GM23248 (cell line): ENCODE results near the gene CASKIN1. TPM values are rescaled to one million over a fixed set of nuclear protein-coding genes. Genes with fewer than 3 reads are reported as not detected.
"Not testable (repeated sequence)": the region's sequence is repeated elsewhere in the genome, so short reads cannot be mapped to it uniquely, and the experiment has no call there.

Experiments
- DNase-seq: peaks from one replicate; pipeline ENCODE4 v3.0.0-alpha.2; 2015
- H2AFZ ChIP-seq: fragments of 200-600 bp; sonication (generic); 2 replicates; pipeline ENCODE4 v1.6.1; 2016; ENCODE audit warnings: antibody characterized with exemption
- H3F3A ChIP-seq: fragments of 200-600 bp; sonication (generic); 2 replicates; pipeline ENCODE4 v1.6.1; 2016; ENCODE audit warnings: mild to moderate bottlenecking, antibody characterized with exemption, mixed run types; ENCODE audit not compliant: insufficient read depth
- H3K27ac ChIP-seq: fragments of 200-600 bp; sonication (generic); 2 replicates; pipeline ENCODE4 v1.5.1; 2016; ENCODE audit warnings: mild to moderate bottlenecking
- H3K27me3 ChIP-seq: fragments of 200-600 bp; sonication (generic); replicated peaks from 2 replicates; pipeline ENCODE4 v1.6.1; 2016; ENCODE audit warnings: mild to moderate bottlenecking; ENCODE audit not compliant: insufficient read depth
- H3K36me3 ChIP-seq: fragments of 200-600 bp; sonication (generic); 2 replicates; pipeline ENCODE4 v1.6.1; 2016; ENCODE audit warnings: low read depth, mild to moderate bottlenecking
- H3K4me1 ChIP-seq: fragments of 200-600 bp; sonication (generic); 2 replicates; pipeline ENCODE4 v1.6.1; 2016; ENCODE audit warnings: mild to moderate bottlenecking; ENCODE audit not compliant: insufficient read depth
- H3K4me2 ChIP-seq: fragments of 200-600 bp; sonication (generic); one replicate; pipeline ENCODE4 v1.6.1; 2016; ENCODE audit warnings: mild to moderate bottlenecking; ENCODE audit not compliant: unreplicated experiment
- H3K4me3 ChIP-seq: fragments of 200-600 bp; sonication (generic); 2 replicates; pipeline ENCODE4 v1.5.1; 2016; ENCODE audit warnings: mild to moderate bottlenecking
- H3K79me2 ChIP-seq: fragments of 200-600 bp; sonication (generic); 2 replicates; pipeline ENCODE4 v1.6.1; 2016; ENCODE audit warnings: mild to moderate bottlenecking; ENCODE audit not compliant: insufficient read depth
- H3K9ac ChIP-seq: fragments of 200-600 bp; sonication (generic); 2 replicates; pipeline ENCODE4 v1.6.1; 2016; ENCODE audit warnings: mild to moderate bottlenecking
- H3K9me2 ChIP-seq: fragments of 200-600 bp; sonication (generic); 2 replicates; pipeline ENCODE4 v1.6.1; 2016; ENCODE audit warnings: mixed run types, mild to moderate bottlenecking, moderate library complexity; ENCODE audit not compliant: insufficient read depth
- H3K9me3 ChIP-seq: fragments of 200-600 bp; sonication (generic); one replicate; pipeline ENCODE4 v1.6.1; 2017; ENCODE audit warnings: low read depth
- H4K20me1 ChIP-seq: fragments of 200-600 bp; sonication (generic); 2 replicates; pipeline ENCODE4 v1.6.0; 2016; ENCODE audit not compliant: insufficient read depth
- EZH2 ChIP-seq: fragments of 200-600 bp; sonication (generic); IDR thresholded peaks from 2 replicates; pipeline ENCODE4 v1.6.1; 2018; ENCODE audit warnings: antibody characterized with exemption, mild to moderate bottlenecking; ENCODE audit not compliant: insufficient read depth, poor library complexity, severe bottlenecking
- EZH2phosphoT487 ChIP-seq: fragments of 200-600 bp; sonication (generic); IDR thresholded peaks from 2 replicates; pipeline ENCODE4 v1.6.1; 2018; ENCODE audit warnings: antibody characterized with exemption, moderate library complexity, mild to moderate bottlenecking, low read depth; ENCODE audit not compliant: insufficient read depth
- WGBS, 2 experiments: methylation state at CpG; one replicate each; pipeline ENCODE4 v1.1.6; 2015 to 2017; ENCODE audit warnings: low lambda C conversion rate in 2 of 2, low coverage in 1 of 2; ENCODE audit errors: missing lambda C conversion rate in 2 of 2; 5-methylcytosine and 5-hydroxymethylcytosine counted together
- in situ Hi-C: fragments of 300-500 bp; cut with MboI; formaldehyde crosslinking; loops from 2 replicates; pipeline ENCODE4 v1.15.0; 2020
- polyA plus RNA-seq: library from polyadenylated mRNA; unstranded; fragments of >200 nt; fragmentation: Nextera tagmentation; extraction: Ambion mirVana; gene quantifications from 2 replicates; pipeline ENCODE4 v1.2.1, GENCODE V29; 2016
- total RNA-seq: library from RNA; depleted of rRNA; stranded (reverse); fragments of >200 nt; shearing (Covaris generic); gene quantifications from 2 replicates; pipeline ENCODE4 v1.2.3, GENCODE V29; 2014

Gene CASKIN1
- total and polyA plus RNA-seq, 2 experiments from 2014 or later: not detected

DNA sequence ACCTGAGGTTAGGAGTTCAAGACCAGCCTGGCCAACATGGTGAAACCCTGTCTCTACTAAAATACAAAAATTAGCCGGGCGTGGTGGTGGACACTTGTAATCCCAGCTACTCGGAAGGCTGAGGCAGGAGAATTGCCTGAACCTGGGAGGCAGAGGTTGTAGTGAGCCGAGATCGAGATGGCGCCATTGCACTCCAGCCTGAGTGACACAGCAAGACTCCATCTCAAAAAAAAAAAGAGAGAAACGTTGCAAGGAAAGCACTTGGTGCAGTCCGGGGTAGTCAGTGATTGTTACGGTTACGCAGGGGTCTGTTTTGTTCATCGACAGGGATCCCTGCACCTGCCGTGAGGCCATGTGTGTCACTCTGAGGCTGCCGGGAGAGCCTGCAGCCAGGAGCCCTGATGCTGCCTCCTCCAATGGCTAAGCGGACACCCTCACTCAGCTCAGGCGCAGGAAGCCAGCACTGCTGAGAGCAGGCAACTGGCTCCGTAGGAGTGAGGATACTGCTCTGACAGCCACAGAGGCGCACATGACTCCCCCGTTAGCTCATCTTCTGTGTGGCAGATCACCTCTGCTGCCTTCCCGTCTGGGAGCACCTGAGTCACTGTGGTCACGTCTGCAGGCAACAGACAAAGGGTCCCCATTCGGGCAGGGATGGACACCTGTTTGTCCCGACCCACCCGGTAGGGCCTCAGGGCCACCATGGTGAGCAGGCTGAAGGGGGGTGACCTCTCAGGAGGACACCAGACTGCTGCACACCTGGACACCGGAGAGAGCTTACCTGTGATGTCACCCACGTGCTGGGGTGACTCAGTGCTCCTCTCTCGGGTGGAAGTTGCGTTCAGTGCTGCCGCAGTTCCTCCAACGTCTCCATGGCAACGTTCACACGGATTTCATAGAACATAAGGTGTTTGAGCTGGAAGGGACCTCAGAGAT lies 53.2 kb downstream of the CASKIN1 start:
- H3K4me2 ChIP-seq: no peak overlapping the region
- H3K9ac ChIP-seq: no peak overlapping the region
- TF ChIP-seq EZH2 (no peak), EZH2phosphoT487 (no peak)
- no peaks in the 10 kb centered on the region for H3K36me3 ChIP-seq
- H3K27me3 ChIP-seq: no peaks in the 10 kb centered on the region
- peaks cover 10% of the 10 kb centered on the region; the same call in 1 of the 2 replicates for H3F3A ChIP-seq
- no peaks in the 10 kb centered on the region for H3K9me3 ChIP-seq
- H3K79me2 ChIP-seq: no peaks in the 10 kb centered on the region
- no peaks in the 10 kb centered on the region for H4K20me1 ChIP-seq
- H3K4me3 ChIP-seq: no peak overlapping the region
- H3K27ac ChIP-seq: no peak overlapping the region
- no peaks in the 10 kb centered on the region for H3K4me1 ChIP-seq
- no peaks in the 10 kb centered on the region for H3K9me2 ChIP-seq
- 65 to 68% methylated on average over 31 of the region's 31 CpGs for WGBS, 2 experiments
- in situ Hi-C loops: loop anchor here (10.0 kb wide), 1 partner anchor 118 kb away; the partner anchor contains the start of gene NHERF2
- no peak for DNase-seq
- H2AFZ ChIP-seq: no peak overlapping the region

DNA sequence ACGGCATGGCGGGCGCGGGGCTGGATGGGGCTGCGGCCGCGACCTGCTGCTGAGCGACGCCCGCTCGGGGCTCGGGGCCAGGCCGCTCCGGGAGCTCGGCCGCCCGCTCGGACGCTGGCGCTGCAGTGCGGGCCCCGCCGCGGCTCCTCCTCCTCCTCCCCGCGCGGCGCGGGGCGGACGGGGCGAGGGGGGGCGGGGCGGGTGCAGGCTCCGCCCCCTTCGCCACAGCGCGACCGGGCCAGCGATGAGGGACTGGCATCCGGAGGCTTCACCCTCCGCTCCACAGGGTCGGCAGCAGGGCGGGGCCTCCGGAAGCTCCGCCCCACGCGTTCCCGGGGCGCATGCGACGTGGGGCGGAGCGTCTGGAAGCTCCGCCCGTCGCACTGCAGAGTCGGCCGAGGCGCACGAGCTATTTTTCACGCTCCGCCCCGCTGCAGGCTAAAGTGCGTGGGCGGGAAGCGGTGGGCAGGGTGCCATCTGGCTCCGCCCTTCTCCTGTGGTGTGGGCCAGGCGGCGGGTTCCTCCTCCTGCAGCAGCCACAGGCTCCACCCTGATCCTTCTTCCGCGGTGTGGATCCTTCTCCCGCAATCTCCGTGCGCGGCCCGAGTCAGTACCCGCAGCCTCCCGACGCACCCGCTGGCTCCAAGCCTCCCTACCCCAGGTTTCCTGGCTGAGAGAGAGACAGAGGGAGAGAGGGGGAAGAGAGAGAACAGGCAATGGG lies 60.5 kb downstream of the CASKIN1 start, which contains the start of gene PKD1:
Gene PKD1 (minus strand): TSS at position 129 of the 721 bp plus-strand sequence. CDS start 209 bp downstream, outside the sequence.
- in situ Hi-C loops, H3K27me3 ChIP-seq, H3K9me3 ChIP-seq, H4K20me1 ChIP-seq, H3K4me1 ChIP-seq, H3K9me2 ChIP-seq, H3F3A ChIP-seq, H3K36me3 ChIP-seq: not testable (repeated sequence)
- 0% methylated on average over 16 to 30 of the region's 81 CpGs for WGBS, 2 experiments
- H3K27ac ChIP-seq: peak within 1 kb of the TSS; percentile 67
- peak; percentile 93 for DNase-seq
- H3K79me2 ChIP-seq: peaks cover 36% of the 10 kb centered on the region
- H3K4me2 ChIP-seq: peak within 1 kb of the TSS; percentile 67
- peak within 1 kb of the TSS; percentile 90 for H3K9ac ChIP-seq
- H2AFZ ChIP-seq: peak within 1 kb of the TSS; percentile 84
- H3K4me3 ChIP-seq: peak within 1 kb of the TSS; percentile 78

GRCh38 chr16:2135071-2135470 lies 61.3 kb downstream of the CASKIN1 start:
- Histone ChIP-seq H3K27ac (peak overlapping the region; percentile 67), H3K9ac (peak overlapping the region; percentile 90), H3K79me2 (peaks cover 44% of the 10 kb centered on the region), H3K4me3 (peak overlapping the region; percentile 78)
- H3K4me2 ChIP-seq, H3K4me1 ChIP-seq, H3K36me3 ChIP-seq, H3F3A ChIP-seq, H3K9me2 ChIP-seq, H4K20me1 ChIP-seq, in situ Hi-C loops, H3K9me3 ChIP-seq, H2AFZ ChIP-seq, H3K27me3 ChIP-seq: not testable (repeated sequence)
- DNase-seq: peak; percentile 51
- 1% methylated on average over 20 of the region's 42 CpGs; no CpG with 5 or more reads in 1 of the 2 experiments for WGBS, 2 experiments

- H3F3A ChIP-seq, H4K20me1 ChIP-seq, H3K27me3 ChIP-seq, H3K9me3 ChIP-seq, H3K9me2 ChIP-seq, in situ Hi-C loops, H3K4me1 ChIP-seq, H3K36me3 ChIP-seq, H2AFZ ChIP-seq: not testable (repeated sequence)
- 3 to 13% methylated on average over 5 to 7 of the region's 12 CpGs for WGBS, 2 experiments
- H3K27ac ChIP-seq: peak overlapping the region; percentile 76
- peak overlapping the region; percentile 88 for H3K4me2 ChIP-seq
- DNase-seq: peak; percentile 37
- H3K4me3 ChIP-seq: peak overlapping the region; percentile 74
- H3K79me2 ChIP-seq: peaks cover 57% of the 10 kb centered on the region
- peak overlapping the region; percentile 83 for H3K9ac ChIP-seq
These were observed 62.6 kb downstream of the CASKIN1 start for GRCh38 chr16:2133797-2134196.

DNA sequence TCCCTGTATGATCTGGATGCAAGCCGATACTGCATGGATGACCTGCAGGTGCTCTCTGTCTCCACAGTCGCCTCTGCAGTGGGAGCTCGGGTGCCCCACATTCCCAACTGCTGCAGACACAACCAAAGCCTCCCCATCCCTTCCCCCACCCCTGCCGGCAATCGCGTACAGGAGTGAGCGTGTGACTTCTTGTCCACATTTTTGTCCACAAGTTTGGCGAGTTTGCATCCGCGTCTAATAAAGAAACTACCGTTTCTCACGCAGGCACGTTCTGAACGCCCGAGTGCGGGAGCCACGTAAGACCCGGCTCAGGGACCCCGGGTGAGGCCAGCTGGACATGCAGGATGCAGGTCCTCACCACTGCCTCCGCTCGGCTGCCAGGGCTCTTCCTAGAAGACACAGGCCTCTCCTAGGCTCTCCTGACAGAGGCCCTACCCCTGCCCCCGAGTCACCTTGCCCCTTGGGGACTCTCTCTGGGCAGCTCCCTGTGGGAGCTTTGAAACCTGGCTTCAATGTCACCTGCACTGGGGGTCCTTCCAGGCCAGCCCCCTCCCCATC lies 66.4 kb downstream of the CASKIN1 start:
- H3K27me3 ChIP-seq, H3K4me3 ChIP-seq, H3K36me3 ChIP-seq, in situ Hi-C loops, H3K4me2 ChIP-seq, H3K9me2 ChIP-seq, H4K20me1 ChIP-seq, H2AFZ ChIP-seq, H3K9me3 ChIP-seq: not testable (repeated sequence)
- Histone ChIP-seq H3K4me1 (peaks cover 35% of the 10 kb centered on the region), H3K79me2 (peaks cover 88% of the 10 kb centered on the region), H3K9ac (peak overlapping the region; percentile 42; the same call in 1 of the 2 replicates), H3K27ac (peak overlapping the region; percentile 73; the same call in 1 of the 2 replicates), H3F3A (peaks cover 12% of the 10 kb centered on the region; the same call in 1 of the 2 replicates)
- 47% methylated on average over 20 to 21 of the region's 22 CpGs for whole genome bisulfite sequencing, 2 experiments
- peak; percentile 26 for DNase-seq

GRCh38 chr16:2129251-2129650 lies 67.2 kb downstream of the CASKIN1 start:
- Histone ChIP-seq H3K4me1 (peaks cover 38% of the 10 kb centered on the region), H3F3A (peaks cover 12% of the 10 kb centered on the region; the same call in 1 of the 2 replicates), H3K79me2 (peaks cover 88% of the 10 kb centered on the region), H3K27ac (peak overlapping the region; percentile 73), H3K9ac (0 out of 2 replicates have a peak overlapping the region, but pooled peaks have one; percentile 42)
- H3K9me3 ChIP-seq, H3K27me3 ChIP-seq, H4K20me1 ChIP-seq, H2AFZ ChIP-seq, in situ Hi-C loops, H3K4me2 ChIP-seq, H3K36me3 ChIP-seq, H3K9me2 ChIP-seq, H3K4me3 ChIP-seq: not testable (repeated sequence)
- 3% methylated on average over 8 to 9 of the region's 11 CpGs for WGBS, 2 experiments
- peak; percentile 80 for DNase-seq
